ENCODE data around the gene TOP3A.

TOP3A gene

DNA sequence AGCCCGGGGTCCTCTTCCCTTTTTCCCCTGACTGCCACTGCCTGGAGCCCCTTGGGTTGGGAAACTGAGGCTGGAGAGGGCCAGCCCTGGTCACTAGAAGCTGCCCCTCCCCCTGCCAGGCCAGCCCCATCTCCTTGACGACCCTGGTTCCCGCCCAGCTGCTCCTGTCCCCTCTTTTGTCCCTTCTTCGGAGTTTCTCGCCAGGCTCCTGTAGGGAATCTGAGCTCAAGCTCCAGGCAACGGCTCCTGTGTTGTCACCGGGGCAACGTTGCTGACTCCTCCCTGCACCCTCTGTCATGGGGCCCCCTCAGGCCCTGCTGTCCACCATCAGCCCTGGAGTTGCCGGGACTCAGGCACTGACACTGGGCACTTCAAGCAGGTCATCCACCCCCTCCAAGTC is 83.6 kb downstream of the TOP3A start:
- DNase-seq (ENCODE audit: low spot score): no peak

- peak; percentile 90 for DNase-seq (ENCODE audit: low spot score)
Observed at GRCh38 chr17:18230288-18231141, 84.3 kb downstream of the TOP3A start.

DNA sequence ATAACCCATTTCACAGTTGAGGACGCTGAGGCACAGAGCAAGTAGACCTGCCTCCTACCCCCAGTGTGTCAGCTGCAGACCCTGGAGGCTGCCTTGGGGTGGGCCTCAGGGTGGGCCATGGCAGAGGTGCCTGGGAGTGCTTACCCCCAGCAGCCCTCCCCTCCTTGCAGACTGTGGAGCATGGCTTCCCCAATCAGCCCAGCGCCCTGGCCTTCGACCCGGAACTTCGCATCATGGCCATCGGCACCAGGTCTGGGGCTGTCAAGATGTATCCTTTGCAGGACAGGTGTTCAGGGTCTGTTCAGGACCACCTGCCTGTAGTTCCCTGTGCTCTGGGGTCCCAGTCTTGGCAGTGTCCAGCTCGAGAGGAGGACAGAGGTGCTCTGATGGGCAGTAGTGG is 85.0 kb downstream of the TOP3A start:
- no peak for DNase-seq (ENCODE audit: low spot score)

- no peak for DNase-seq (ENCODE audit: low spot score)
Observed at GRCh38 chr17:18229254-18229653, 85.5 kb downstream of the TOP3A start.

GRCh38 chr17:18228176-18228682 is 86.6 kb downstream of the TOP3A start:
- DNase-seq (ENCODE audit: low spot score): peak; percentile 55

- DNase-seq (ENCODE audit: low spot score): no peak
Observed at GRCh38 chr17:18227635-18228034, 87.2 kb downstream of the TOP3A start.

DNA sequence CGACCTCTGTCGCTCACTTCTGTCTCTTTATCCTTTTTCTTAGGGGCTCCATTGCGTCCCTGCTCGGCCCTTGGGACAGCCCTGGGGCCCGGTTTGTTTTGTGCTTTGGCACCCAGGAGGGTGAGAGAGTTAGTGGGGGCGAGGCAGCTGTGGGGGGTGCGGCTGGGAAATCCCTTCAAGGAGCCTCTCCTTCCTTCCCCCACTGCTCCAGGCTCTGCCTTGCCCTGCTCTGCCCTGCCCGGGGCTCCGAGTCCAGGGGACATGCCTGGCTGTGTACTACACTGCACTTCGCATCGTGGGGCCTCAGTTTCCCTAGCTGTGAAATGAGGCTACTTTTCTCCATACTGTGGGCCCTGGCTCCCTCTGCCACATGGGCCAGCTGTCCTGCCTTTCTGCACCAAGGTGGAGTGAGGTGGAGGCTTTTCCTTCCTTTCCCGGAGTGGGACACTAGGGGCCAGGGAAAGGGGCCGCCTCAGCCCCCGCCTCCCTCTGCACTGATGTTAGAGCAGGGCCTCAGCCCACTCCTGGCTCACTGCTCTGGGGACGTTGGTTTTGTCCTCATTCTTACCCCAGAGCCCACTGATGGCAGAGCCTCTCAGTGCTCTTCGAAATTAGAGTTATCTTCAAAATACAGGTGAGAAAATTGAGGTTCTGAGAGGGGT is 88.4 kb downstream of the TOP3A start:
- DNase-seq (ENCODE audit: low spot score): no peak

- DNase-seq (ENCODE audit: low spot score): no peak
Observed at GRCh38 chr17:18225642-18226283, 89.0 kb downstream of the TOP3A start.

GRCh38 chr17:18225121-18225641 is 89.6 kb downstream of the TOP3A start, which contains the start of gene LLGL1:
TSS of gene LLGL1 (plus strand) at chr17:18225635. CDS start at chr17:18225683, 48 bp downstream.
- peak; percentile 92 for DNase-seq (ENCODE audit: low spot score)

DNA sequence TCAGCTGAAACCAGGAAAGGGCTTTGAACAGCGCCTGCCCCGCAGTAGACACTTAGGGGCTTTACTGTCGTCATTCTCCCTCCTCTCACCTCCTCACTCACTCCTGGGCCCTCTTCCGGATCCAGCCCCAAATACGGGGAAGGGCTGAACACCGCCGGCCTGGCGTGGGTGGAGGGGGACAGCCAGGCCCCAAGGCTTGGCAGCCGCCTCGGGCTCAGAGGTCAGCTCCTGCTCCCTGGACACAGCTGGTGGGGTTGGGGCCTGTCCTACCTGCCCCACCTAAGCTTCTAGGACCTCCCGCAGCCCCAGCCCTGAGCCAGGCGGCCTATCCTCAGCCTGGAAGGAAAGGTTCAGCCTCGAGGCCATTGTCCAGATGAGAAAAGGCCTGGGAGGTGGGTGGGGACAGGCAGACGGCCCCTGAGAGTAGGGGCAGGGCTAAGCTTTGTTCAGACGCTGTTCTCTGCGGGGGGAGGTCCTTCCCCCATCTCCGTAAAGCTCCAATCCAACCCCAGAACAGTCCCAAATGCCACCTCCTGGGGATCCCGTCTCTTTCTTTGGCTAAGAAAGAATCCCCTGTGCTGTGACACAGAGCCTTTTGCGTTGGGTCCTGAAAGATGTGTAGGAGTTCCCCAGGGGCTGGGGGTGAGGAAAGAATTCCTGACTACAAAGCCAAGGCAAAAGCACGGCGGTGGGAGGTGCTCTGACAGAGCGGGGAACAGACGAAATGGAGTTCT is 90.2 kb downstream of the TOP3A start:
- no peak for DNase-seq (ENCODE audit: low spot score)

DNA sequence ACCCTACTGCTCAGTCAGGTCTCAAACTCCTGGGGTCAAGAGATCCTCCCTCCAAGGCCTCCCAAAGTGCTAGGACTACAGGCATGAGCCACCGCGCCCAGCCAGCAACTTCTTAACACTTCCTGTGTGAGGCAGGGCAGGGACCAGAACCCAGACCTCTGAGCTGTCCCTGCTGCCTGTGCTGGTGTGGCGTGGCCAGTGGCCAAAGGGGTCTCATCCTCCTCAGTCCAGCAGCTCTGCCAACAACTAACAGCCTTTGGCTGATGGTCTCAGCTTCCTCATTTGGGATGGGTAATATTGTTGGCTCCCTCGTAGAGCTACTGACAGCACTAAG is 90.8 kb downstream of the TOP3A start:
- no peak for DNase-seq (ENCODE audit: low spot score)

All from pons (tissue), 1 donor.